Activated T-cell treated with anti-CD3 and anti-CD28 coated beads, Interleukin-2, amount 50 U/mL, for 72 hours (primary cell): ENCODE results near the gene ATP2A2. TPM values are rescaled to one million over a fixed set of nuclear protein-coding genes. Genes with fewer than 3 reads are reported as not detected.
"Not testable (repeated sequence)": the region's sequence is repeated elsewhere in the genome, so short reads cannot be mapped to it uniquely, and the experiment has no call there.

ENCODE experiments used
- ATAC-seq, 2 donors: fragments of 150-1000 bp; cut with Tn5 transposase; replicated peaks in 1 of 2; 2 replicates each; pipeline ENCODE4 v1.10.0; 2021; ENCODE audit warnings: moderate library complexity in 2 of 2, mild to moderate bottlenecking in 1 of 2
- DNase-seq, 2 donors: peaks; one replicate each; pipeline ENCODE4 v3.0.0; 2021 to 2022; ENCODE audit warnings: mixed read lengths in 1 of 2
- H3K27ac Mint-ChIP-seq: one replicate; pipeline ENCODE4 v1.8.0; 2022; ENCODE audit warnings: mild to moderate bottlenecking, moderate library complexity, mixed read lengths
- H3K27me3 Mint-ChIP-seq: one replicate; pipeline ENCODE4 v1.8.0; 2022; ENCODE audit warnings: low read depth, mixed read lengths
- H3K36me3 Mint-ChIP-seq, 2 donors: one replicate each; pipeline ENCODE4 v1.8.0; 2022; ENCODE audit warnings: mixed read lengths in 2 of 2, mild to moderate bottlenecking in 1 of 2; ENCODE audit not compliant: insufficient read depth in 2 of 2
- H3K4me1 Mint-ChIP-seq: one replicate; pipeline ENCODE4 v1.8.0; 2022; ENCODE audit warnings: low read depth, mixed read lengths
- H3K4me3 Mint-ChIP-seq, 2 donors: one replicate each; pipeline ENCODE4 v1.8.0; 2022; ENCODE audit warnings: mild to moderate bottlenecking in 2 of 2, mixed read lengths in 2 of 2, moderate library complexity in 2 of 2
- H3K9me3 Mint-ChIP-seq, 2 donors: one replicate each; pipeline ENCODE4 v1.8.0; 2022; ENCODE audit warnings: mixed read lengths in 2 of 2
- total RNA-seq, 2 donors: library from RNA; stranded (reverse); gene quantifications; one replicate each; pipeline ENCODE4 v1.2.3, GENCODE V29; 2022

ATP2A2 gene
- total RNA-seq, 2 donors from 2014 or later, result 106 to 127 TPM

DNA sequence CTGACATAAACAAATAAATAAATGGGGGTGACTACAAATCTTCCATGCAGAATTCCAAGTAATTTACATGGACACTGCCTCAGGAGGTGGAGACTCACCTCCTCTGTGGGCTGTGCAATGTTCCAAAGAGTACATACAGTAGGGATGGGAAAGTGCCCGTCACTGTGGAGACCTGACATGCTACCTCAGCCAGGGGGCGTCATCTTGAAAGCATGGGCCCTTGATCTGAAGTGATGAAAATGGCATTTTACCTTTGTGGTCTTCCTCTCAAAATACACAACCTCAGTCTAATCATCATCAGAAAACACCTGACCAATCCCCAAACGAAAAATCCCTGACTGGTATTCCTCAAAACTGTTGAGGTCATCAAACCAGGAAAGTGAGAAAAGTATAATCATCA lies 74.0 kb downstream of the ATP2A2 start:
- no peaks in the 10 kb centered on the region for H3K36me3 Mint-ChIP-seq
- peak; percentile 57 to 71 for ATAC-seq
- H3K9me3 Mint-ChIP-seq, result no peaks in the 10 kb centered on the region
- H3K27me3 Mint-ChIP-seq, result peaks cover 13% of the 10 kb centered on the region
- H3K4me1 Mint-ChIP-seq, result peaks cover 19% of the 10 kb centered on the region
- peak overlapping the region; percentile 40 for H3K27ac Mint-ChIP-seq
- peak; percentile 15 to 42 for DNase-seq
- no peak overlapping the region for H3K4me3 Mint-ChIP-seq

DNA sequence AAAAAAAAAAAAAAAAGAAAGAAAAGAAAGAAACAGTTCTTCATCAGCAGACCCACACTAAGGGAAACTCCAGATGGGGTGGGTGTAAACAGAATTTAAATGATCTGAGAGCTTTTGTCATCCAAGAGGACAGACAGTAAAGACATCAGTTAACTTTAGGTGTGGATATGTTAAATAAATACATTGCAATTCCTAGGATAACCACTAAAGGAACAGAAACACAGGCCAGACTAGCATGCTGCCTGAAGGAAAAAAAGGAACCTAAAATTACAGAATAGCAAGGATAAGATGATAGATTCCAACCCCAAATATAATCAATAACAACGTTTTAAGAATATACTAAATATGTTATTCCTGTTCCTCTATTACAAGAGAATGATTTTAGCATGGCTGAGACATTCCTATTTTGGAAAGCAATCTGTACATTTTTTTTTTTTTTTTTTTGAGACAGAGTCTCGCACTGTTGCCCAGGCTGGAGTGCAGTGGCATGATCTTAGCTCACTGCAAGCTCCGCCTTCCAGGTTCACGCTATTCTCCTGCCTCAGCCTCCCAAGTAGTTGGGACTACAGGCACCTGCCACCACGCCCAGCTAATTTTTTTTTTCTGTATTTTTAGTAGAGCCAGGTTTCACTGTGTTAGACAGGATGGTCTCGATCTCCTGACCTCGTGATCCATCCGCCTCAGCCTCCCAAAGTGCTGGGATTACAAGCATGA lies 77.5 kb downstream of the ATP2A2 start:
- peaks cover 16% of the 10 kb centered on the region for H3K4me1 Mint-ChIP-seq
- not testable (repeated sequence) for H3K9me3 Mint-ChIP-seq, DNase-seq, H3K36me3 Mint-ChIP-seq, H3K4me3 Mint-ChIP-seq, H3K27ac Mint-ChIP-seq
- H3K27me3 Mint-ChIP-seq, result peaks cover 13% of the 10 kb centered on the region
- peak in 1 of 2 donors; percentile 12 for ATAC-seq

DNA sequence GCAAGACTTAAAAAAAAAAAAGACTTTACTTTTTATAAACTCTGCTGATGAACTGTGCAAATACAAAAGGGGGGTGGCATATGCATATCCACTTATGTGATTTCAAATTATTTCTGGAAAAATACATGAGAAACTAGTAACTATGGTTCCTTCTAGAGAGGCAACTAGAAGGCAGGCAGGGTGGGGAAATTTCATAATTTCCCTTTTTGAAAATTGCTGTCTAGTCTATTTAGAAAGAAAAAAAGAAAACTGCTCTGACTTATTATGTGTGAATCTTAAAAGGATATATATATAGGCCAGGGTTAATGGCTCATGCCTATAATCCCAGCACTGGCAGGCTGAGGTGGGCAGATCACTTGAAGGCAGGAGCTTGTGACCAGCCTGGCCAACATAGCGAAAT lies 80.2 kb downstream of the ATP2A2 start:
- H3K4me1 Mint-ChIP-seq, result no peaks in the 10 kb centered on the region
- H3K4me3 Mint-ChIP-seq, result no peak overlapping the region
- H3K27ac Mint-ChIP-seq, result no peak overlapping the region
- no peaks in the 10 kb centered on the region for H3K9me3 Mint-ChIP-seq
- ATAC-seq (no peak), DNase-seq (no peak)
- H3K36me3 Mint-ChIP-seq, result no peaks in the 10 kb centered on the region
- no peaks in the 10 kb centered on the region for H3K27me3 Mint-ChIP-seq

DNA sequence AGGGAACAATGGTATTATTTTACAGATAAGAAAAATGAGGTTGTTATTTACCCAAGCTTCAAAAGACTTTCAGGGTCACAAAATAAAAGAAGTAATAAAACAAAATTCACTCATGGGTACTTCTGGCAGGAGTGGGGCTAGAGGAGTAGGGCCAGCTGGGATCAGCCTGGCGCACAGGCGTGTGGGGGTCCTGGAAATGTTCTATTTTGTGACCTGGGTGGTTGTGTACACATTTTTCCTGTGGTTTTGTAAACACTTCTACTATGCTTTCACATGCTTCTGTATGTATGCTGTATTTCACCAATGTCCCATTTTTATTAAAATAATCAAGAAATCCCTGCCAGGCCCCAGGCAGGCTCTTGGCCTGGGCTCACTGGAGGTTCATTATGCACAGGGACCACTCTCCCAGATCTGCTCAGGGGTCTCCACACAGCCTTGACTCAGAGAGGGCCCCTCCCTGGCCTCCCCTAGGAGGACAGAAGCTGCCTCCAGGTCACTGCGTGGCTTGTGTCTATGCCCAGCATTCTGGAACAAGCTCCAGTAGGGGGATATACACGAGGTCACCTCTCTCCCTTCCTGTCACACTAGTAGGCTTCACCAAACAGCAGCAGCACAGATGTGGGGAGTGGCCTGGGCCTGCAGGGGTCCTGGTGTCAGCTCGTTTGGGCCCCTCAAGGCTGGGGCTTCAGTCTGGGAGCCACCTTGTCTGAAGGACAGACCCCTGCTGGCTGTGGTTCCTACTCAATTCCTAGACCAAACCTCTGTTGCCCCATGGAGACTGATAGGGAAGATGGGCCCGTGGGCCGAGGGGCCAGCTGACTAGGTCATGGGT lies 84.7 kb downstream of the ATP2A2 start:
- H3K9me3 Mint-ChIP-seq, result no peaks in the 10 kb centered on the region
- no peak overlapping the region for H3K4me3 Mint-ChIP-seq
- no peaks in the 10 kb centered on the region for H3K27me3 Mint-ChIP-seq
- no peaks in the 10 kb centered on the region for H3K4me1 Mint-ChIP-seq
- H3K27ac Mint-ChIP-seq, result peak overlapping the region; percentile 46
- DNase-seq, result no peak
- H3K36me3 Mint-ChIP-seq, result no peaks in the 10 kb centered on the region
- peak in 1 of 2 donors; percentile 9 for ATAC-seq

DNA sequence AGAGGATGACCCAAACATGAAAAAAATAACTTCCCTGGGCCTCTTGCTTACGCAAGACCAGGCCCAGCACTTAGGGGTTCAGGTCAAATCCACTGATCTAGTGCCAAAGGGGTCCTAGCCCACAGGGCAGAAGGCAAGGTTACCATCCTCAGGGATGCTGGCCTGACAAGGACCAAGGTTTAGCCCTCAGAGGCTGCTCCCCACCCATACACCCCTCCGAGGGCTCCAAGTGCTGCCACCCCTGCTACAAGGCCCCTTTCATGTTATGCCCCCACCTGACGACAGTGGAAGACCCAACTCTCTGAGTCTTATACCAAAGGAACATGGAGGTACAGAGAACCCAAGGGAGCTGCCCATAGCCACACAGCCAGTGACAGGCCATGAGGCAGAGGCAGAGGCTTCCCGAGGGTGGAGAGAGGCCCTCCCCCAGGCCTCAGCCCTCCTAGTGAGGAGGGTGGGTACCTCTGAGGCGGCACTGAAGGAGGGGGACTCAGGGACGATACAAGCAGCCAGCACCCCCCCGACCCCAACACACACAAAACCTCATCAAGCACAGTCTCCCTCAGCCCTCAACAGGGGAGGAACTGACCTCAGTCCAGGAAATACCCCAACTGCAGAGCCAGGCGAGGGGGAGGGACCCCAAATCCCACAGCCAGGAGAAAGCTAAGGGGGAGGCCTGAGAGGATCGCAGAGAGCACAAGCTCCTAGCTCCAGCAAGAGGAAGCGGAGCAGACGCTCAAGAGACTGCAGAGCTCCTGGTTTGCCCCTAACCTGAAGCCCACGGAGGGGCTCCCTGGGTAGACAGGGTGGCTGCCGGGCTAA lies 85.5 kb downstream of the ATP2A2 start:
- Mint-ChIP-seq H3K36me3 (no peaks in the 10 kb centered on the region), H3K27me3 (no peaks in the 10 kb centered on the region), H3K4me3 (no peak overlapping the region), H3K27ac (no peak overlapping the region), H3K9me3 (no peaks in the 10 kb centered on the region), H3K4me1 (no peaks in the 10 kb centered on the region)
- DNase-seq, result no peak
- no peak for ATAC-seq

DNA sequence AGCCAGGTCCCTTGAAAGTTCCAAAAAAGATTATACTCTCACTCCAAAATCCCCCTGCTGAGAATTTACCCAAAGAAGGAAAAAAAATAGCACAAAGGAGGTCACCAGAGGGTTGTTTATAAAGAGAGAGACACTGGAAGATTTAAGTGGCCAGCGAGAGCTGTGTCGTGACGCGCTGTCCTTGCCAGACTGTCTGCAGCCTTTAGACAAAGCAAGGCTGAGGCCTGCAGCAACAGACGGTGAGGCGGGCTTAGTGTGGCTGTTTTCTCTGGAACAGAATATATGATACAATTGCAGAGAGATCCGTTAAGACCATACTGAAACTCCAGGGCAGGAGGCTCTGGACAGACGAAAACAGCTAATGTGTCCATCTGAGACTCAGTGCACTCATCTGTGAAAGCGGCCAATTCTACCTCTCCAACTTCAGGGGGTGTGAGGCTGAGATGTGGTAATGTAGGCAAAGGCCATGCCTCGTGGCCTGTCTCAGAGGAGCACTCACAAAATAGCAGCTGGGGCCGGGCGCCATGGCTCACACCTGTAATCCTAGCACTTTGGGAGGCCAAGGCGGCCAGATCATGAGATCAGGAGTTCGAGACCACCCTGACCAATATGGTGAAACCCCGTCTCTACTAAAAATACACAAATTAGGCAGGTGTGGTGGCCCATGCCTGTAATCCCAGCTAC lies 86.3 kb downstream of the ATP2A2 start:
- ATAC-seq (no peak), DNase-seq (no peak)
- no peaks in the 10 kb centered on the region for H3K4me1 Mint-ChIP-seq
- no peaks in the 10 kb centered on the region for H3K36me3 Mint-ChIP-seq
- H3K4me3 Mint-ChIP-seq, result no peak overlapping the region
- no peak overlapping the region for H3K27ac Mint-ChIP-seq
- no peaks in the 10 kb centered on the region for H3K27me3 Mint-ChIP-seq
- H3K9me3 Mint-ChIP-seq, result no peaks in the 10 kb centered on the region

DNA sequence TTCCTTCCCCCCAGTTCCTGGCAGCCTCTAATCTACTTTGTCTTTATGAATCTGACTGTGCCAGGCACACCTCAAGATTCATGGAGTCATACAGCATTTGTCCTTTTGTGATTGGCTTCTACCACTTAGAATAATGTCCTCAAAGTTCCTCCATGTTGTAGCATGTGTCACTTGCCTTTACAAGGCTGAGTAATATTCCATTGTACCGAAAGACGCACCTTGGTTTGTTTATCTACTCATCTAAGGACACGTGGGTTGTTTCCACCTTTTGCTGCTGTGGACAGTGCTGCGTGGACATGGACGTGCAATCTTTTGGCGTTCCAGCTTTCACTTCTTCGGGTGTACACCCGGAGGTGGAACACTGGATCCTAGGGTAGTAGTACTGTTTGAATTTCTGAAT lies 88.9 kb downstream of the ATP2A2 start:
- no peaks in the 10 kb centered on the region for H3K9me3 Mint-ChIP-seq

DNA sequence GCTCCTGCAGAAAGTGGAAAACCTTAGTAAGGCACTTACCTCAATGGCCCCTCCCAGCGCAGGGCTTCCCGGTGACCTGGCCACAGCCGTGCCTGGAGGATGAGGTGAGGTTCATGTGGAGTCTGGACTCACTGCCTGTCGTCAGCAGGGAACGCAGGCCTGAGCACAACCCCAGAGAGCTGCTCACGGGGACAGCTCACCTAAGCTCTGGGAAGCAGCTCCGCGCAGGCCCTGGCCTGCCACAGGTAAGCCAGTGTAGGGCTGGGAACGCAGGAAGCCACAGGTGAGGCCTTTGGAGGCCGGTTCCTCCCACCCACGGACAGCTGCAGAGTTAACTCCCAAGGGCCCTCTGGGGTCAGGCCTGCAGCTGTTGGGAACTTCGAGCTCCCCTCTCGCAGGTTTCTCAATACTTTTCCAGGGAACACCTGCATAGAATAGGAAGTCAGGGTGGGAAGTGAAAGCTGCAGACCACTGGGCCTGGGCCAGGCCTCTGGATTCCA lies 89.7 kb downstream of the ATP2A2 start:
- ATAC-seq, result no peak
- Mint-ChIP-seq H3K27ac (no peak overlapping the region), H3K4me3 (no peak overlapping the region), H3K36me3 (peaks cover 3 to 9% of the 10 kb centered on the region in 2 donors), H3K4me1 (no peaks in the 10 kb centered on the region), H3K27me3 (no peaks in the 10 kb centered on the region), H3K9me3 (no peaks in the 10 kb centered on the region)
- no peak for DNase-seq

More for the DNA sequence above, 88.9 kb downstream of the ATP2A2 start:
- DNase-seq (no peak), ATAC-seq (no peak)
- H3K27ac Mint-ChIP-seq, result no peak overlapping the region
- peaks cover 3 to 5% of the 10 kb centered on the region in 2 donors for H3K36me3 Mint-ChIP-seq
- no peaks in the 10 kb centered on the region for H3K27me3 Mint-ChIP-seq
- H3K4me3 Mint-ChIP-seq, result no peak overlapping the region
- no peaks in the 10 kb centered on the region for H3K4me1 Mint-ChIP-seq

DNA sequence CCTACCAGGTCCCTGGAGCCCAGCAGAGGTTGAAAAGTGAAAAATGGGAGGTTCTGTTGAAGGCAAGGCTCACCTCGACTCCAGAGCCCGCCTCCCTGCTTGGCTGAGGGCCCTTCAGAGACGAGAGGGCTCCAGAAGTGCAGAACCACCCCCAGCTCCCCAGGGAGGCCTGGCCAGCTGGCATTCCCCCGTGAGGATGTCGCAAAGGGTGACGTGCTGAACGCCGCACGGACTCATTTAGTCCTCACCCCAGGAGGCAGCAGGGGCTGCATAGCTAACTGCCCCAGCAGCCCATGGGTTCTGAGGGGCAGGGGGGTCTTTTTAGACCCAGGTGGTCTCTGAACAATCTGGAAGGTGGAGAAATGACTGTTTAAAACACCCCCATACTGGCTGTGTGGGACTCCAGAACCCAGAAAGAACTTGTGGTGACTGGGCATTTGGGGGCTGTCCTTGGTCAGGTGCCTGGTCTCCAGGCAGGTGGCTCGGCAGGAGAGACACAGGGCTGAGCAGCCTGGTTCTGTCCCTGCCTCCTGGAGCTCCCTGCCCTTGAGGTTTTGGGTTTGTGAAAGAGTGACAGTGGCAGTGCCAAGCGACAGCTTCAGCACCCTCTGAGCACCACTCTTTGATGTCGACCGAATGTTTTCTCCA lies 90.5 kb downstream of the ATP2A2 start:
- DNase-seq, result no peak
- ATAC-seq, result no peak
- Mint-ChIP-seq H3K9me3 (no peaks in the 10 kb centered on the region), H3K27ac (no peak overlapping the region), H3K4me1 (no peaks in the 10 kb centered on the region), H3K4me3 (no peak overlapping the region), H3K36me3 (peaks cover 6 to 13% of the 10 kb centered on the region in 2 donors), H3K27me3 (no peaks in the 10 kb centered on the region)

DNA sequence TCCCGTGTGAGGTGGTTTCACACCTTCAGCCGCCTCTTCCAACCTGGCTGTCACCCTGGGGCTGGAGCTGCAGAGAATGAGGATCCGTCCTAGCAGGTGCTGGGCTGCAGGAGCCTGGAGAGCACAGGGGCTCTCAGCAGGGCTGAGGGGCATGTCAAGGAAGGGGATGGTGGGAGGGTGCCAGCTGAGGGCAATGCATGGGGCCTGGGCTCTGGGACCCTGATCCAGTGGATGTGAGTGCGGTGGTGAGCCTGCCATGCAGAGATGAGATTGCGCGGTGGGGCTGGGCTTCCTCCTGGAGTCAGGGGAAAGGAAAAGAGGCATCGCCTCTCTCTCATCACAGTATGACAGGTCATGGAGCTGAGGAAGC lies 91.0 kb downstream of the ATP2A2 start:
- no peaks in the 10 kb centered on the region for H3K4me1 Mint-ChIP-seq
- H3K27me3 Mint-ChIP-seq, result no peaks in the 10 kb centered on the region
- H3K36me3 Mint-ChIP-seq, result peaks cover 6 to 13% of the 10 kb centered on the region in 2 donors
- DNase-seq, result no peak
- no peak for ATAC-seq
- no peak overlapping the region for H3K4me3 Mint-ChIP-seq
- no peak overlapping the region for H3K27ac Mint-ChIP-seq
- H3K9me3 Mint-ChIP-seq, result no peaks in the 10 kb centered on the region

DNA sequence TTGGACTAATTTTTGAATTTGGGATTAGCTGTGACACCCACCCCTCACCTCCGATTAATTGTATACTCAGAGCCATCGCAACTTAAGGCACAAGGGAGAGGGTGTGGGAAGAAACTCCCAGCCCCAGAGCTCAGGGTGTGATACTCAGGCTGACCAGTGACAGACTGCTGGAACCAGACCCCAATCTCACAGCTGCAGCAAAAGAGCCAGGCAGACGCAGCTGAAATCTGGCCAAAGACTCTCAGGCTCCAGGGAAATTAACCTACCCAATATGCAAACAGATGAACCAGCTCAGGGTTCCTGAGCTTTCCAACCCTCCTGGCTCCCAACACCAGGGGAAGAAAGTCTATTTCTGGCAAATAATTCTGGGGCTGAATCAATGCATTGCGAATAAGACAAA lies 92.0 kb downstream of the ATP2A2 start:
- no peaks in the 10 kb centered on the region for H3K27me3 Mint-ChIP-seq
- no peaks in the 10 kb centered on the region for H3K4me1 Mint-ChIP-seq
- no peak overlapping the region for H3K27ac Mint-ChIP-seq
- ATAC-seq (no peak), DNase-seq (no peak)
- no peak overlapping the region for H3K4me3 Mint-ChIP-seq
- no peaks in the 10 kb centered on the region for H3K9me3 Mint-ChIP-seq
- peaks cover 6 to 18% of the 10 kb centered on the region in 2 donors for H3K36me3 Mint-ChIP-seq

DNA sequence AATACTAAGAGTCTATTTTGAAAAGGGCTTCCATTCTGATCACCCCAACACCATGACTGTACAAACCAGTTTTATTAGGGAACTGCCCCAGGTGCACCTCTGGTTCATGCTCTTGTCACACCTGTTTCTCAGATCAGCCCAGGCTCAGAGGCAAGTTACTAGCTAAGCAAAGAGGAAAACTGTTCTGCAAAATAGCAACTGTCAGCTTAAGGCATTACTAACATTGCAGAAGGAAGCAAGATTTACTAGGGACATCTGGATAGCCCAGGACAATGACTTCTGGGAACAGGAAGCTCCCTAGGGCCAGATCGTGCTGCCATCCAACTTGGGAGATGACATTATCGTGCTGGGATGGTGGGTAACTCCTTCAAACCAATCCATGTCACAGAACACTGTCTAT lies 92.4 kb downstream of the ATP2A2 start:
- DNase-seq (no peak), ATAC-seq (no peak)
- Mint-ChIP-seq H3K36me3 (peaks cover 6 to 22% of the 10 kb centered on the region in 2 donors), H3K9me3 (no peaks in the 10 kb centered on the region), H3K4me1 (no peaks in the 10 kb centered on the region), H3K27ac (no peak overlapping the region), H3K4me3 (no peak overlapping the region), H3K27me3 (no peaks in the 10 kb centered on the region)
